ENCODE measurements around the gene CHAD.
A peak's percentile ranks its signal among the peaks of the same experiment; 100 is the strongest.
"Not testable (repeated sequence)": the region's sequence is repeated elsewhere in the genome, so short reads cannot be mapped to it uniquely, and the experiment has no call there.

The CHAD gene

GRCh38 chr17:50493744-50494143 lies 25.1 kb upstream of the CHAD start:
- DNase-seq: no peak

DNA sequence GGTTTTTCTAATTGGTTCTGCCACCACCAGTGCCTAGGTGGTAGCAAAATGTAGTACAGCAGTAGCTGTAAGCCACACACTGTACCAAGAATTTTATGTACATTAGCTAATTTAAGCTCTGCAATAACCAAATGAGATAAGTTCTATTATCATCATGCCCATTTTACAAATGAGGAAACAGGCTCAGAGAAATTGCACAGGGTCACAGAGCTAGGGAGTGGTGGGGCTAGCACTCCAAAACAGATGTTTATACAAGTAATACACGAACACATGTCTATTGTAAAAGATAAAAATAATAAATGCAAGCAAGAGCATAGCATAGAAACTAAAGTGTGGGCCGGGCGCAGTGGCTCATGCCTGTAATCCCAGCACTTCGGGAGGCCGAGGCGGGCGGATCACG lies 23.5 kb upstream of the CHAD start:
- no peak for DNase-seq

DNA sequence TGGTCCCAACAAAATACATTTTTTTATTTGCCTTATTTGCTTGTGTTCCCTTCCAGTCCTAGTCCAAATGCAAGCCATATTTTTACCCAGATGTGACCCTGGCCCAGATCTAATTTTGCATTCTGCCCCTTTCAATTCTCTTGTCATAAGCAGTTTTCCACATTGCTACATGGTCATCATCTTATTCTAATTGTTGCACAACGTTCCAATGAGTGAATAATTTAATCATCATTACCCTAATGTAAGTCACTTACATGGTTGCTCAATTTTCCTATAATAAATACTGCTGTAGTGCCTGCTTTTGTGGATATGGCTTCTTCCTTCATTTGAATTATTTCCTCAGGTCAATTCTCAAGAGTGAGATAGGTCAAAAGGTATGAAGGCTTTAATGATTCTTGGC lies 22.8 kb upstream of the CHAD start:
- no peak for DNase-seq

- DNase-seq: no peak
These were observed 20.2 kb upstream of the CHAD start for GRCh38 chr17:50488880-50489279.

GRCh38 chr17:50487213-50488096 lies 18.8 kb upstream of the CHAD start:
- no peak for DNase-seq

DNA sequence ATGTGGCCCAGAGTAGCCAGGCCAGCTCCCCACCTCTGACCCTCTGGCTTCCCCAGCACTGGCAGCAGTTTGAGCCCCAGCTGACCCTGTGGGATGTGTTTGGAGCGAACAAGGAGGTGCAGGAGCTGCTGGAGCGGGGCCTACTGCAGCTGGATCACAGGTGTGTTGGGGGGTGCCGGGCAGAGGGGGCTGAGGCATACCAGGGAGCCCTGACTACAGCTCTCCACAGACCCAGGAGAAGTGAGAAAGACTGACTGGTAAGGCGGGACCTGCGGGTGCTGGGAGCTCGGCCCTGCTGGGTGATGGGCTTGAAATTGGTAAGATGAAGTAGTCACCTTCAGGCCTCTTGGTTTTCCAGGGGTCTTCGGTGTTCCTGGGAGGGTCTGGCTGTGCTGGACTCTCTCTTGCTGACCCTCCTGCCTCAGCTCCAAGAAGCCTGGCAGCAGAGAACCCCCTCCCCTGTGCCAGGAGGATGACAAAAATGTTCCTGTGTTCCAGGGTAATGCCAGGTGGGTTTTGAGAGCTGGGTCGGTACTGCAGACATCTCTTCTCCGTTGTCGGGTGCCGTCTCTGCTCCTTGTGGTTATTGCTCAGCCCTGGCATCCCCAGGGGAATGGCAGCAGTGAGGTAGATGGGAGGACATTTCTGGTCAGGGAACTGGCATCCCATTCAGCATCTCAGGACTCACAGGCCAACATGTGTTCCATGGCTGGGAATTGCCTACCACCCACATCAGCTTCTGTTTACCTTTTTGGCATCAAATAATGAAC lies 15.9 kb upstream of the CHAD start:
- DNase-seq: no peak

DNA sequence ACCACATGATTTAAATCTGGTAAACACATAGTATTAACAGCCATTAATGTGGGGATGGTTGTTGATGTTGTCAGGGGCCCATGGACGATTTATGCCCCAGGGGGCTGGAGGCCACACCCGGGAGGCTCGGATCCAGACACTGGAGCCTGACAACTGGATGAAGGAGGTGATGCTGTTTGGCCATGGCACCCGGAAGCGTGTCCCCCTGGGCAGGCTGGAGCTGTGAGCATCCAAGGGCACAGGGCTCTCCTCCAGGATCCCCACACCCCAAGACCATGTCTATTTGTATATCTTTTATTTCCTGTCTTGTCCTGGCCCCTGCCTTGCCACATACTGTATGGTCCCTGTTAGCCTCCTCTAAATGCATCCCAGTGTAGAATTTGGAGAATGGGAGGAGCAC lies 14.6 kb upstream of the CHAD start:
- no peak for DNase-seq

GRCh38 chr17:50482516-50482915 lies 13.8 kb upstream of the CHAD start:
- peak; percentile 79 to 89 for DNase-seq

DNA sequence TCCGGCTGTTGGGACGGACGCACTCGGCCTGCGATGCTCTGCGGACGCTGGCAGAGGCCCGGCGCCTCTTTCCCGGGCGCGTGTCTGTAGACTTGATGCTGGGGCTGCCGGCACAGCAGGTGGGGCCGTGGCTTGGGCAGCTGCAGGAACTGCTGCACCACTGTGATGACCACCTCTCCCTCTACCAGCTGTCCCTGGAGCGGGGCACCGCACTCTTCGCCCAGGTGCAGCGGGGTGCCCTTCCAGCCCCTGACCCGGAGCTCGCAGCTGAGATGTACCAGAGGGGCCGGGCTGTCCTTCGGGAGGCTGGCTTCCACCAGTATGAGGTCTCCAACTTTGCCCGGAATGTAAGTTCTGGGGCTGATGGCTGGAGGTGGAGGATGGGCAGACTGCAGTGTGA lies 13.4 kb upstream of the CHAD start:
- no peak for DNase-seq

DNA sequence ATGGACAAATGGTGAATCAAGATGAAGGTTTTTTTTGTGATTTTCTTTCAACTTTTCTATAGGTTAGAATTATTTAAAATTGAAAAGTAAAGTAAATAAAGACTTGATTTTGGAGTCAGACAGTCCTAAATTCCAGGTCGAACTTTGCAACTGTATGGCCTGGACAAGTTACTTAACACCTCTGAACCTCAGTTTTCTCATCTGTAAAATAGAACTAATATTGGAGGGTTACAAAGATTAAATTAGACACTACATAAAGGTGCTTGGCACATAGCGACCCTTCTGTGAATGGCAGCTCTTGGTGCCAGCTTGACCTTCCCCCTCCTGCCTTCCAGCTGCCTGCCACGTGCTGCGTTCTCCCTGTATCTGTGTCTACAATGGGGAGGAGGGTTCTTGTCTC lies 13.0 kb upstream of the CHAD start:
- DNase-seq: no peak

GRCh38 chr17:50480854-50481490 lies 12.3 kb upstream of the CHAD start:
- no peak for DNase-seq

- DNase-seq: no peak
These were observed 11.6 kb upstream of the CHAD start for GRCh38 chr17:50480142-50480764.

GRCh38 chr17:50479522-50480141 lies 11.0 kb upstream of the CHAD start:
- peak; percentile 90 to 91 for DNase-seq

- peak; percentile 93 to 94 for DNase-seq
These were observed 10.0 kb upstream of the CHAD start, which contains the start of gene RSAD1 for GRCh38 chr17:50478391-50479381. Gene RSAD1 (plus strand): TSS chr17:50478860. CDS start chr17:50478885, 25 bp downstream.

- DNase-seq: peak in 1 of 2 experiments; percentile 14
These were observed 9.3 kb upstream of the CHAD start for GRCh38 chr17:50477976-50478375.

DNA sequence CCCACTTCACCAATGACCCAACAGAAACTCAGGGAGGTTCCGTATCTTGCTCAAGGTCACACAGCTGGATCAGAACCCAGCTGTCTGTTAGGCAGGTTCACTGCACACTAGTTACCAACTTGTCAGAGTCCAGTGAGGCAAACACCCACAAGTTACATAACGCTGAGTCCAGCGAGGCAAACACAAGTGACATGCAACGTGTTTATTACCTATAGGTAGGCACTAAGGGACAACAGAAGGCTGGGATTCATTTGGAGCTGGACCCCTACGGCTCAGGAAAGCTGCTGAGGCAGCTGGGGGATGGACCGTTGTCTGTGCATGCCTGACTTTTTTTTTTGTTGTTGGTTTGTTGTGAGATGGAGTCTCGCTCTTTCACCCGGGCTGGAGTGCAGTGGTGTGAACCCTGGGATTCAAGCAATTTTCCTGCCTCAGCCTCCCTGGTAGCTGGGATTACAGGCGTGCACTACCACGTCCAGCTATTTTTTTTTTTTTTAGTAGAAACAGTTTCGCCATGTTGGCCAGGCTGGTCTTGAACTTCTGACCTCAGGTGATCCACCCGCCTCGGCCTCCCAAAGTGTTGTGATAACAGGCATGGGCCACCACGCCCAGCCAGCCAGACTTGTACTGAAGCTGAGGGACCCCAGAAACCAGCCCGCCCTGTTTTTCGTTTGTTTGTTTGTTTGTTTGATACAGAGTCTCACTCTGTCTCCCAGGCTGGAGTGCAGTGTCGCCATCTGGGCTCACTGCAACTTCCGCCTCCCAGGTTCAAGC lies 8.1 kb upstream of the CHAD start:
- no peak for DNase-seq

GRCh38 chr17:50475775-50476544 lies 7.3 kb upstream of the CHAD start:
- not testable (repeated sequence) for DNase-seq

DNA sequence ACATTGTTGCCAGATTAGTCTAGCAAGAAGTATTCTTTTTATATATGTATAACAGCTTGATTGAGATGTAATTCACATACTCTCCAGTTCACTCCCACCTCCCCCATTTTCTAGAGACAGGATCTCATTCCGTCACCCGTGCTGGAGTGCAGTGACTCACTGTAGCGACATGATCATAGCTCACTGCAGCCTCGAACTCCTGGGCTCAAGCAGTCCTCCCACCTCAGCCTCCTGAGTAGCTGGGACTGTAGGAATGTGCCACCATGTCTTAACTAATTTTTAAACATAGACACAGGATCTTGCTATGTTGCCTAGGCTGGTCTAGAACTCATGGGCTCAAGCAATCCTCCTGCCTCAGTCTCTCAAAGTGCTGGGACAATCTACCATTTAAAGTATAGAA lies 6.7 kb upstream of the CHAD start:
- no peak for DNase-seq

- DNase-seq: no peak
These were observed 5.8 kb upstream of the CHAD start for GRCh38 chr17:50474523-50474922.

- DNase-seq: no peak
These were observed 5.2 kb upstream of the CHAD start for GRCh38 chr17:50473901-50474300.
